DND-41 (cell line): ENCODE results near the gene NELFB.

Source experiments
- EZH2 ChIP-seq: IDR thresholded peaks from 3 replicates; pipeline ENCODE4 v1.6.1; 2012; ENCODE audit warnings: borderline replicate concordance, low read depth, mild to moderate bottlenecking, moderate library complexity, low read length, inconsistent platforms; ENCODE audit not compliant: severe bottlenecking
- TF ChIP-seq, protein P1 (sequence below): IDR thresholded peaks from 2 replicates; pipeline ENCODE4 v1.5.1; 2012; ENCODE audit warnings: borderline replicate concordance, low read length, moderate library complexity, mild to moderate bottlenecking; ENCODE audit not compliant: poor library complexity, severe bottlenecking; ENCODE audit errors: extremely low read depth

- TF ChIP-seq, protein P1, sequence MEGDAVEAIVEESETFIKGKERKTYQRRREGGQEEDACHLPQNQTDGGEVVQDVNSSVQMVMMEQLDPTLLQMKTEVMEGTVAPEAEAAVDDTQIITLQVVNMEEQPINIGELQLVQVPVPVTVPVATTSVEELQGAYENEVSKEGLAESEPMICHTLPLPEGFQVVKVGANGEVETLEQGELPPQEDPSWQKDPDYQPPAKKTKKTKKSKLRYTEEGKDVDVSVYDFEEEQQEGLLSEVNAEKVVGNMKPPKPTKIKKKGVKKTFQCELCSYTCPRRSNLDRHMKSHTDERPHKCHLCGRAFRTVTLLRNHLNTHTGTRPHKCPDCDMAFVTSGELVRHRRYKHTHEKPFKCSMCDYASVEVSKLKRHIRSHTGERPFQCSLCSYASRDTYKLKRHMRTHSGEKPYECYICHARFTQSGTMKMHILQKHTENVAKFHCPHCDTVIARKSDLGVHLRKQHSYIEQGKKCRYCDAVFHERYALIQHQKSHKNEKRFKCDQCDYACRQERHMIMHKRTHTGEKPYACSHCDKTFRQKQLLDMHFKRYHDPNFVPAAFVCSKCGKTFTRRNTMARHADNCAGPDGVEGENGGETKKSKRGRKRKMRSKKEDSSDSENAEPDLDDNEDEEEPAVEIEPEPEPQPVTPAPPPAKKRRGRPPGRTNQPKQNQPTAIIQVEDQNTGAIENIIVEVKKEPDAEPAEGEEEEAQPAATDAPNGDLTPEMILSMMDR = no peak
- no peak for TF ChIP-seq EZH2
Measured at GRCh38 chr9:137243626-137244485, 11.3 kb upstream of the NELFB start.
